ENCODE measurements around the gene PRMT5. TPM values are rescaled to one million over a fixed set of nuclear protein-coding genes. Genes with fewer than 3 reads are reported as not detected.

The PRMT5 gene
- total RNA-seq, 2 experiments from 2014 or later, result 107 to 116 TPM

- Mint-ChIP-seq H3K27ac (no peak within 1 kb of the TSS), H3K27me3 (peaks cover 1% of the 10 kb centered on the region), H3K36me3 (ENCODE audit: low read depth) (peaks cover 1% of the 10 kb centered on the region), H3K9me3 (no peaks in the 10 kb centered on the region), H3K4me3 (no peak within 1 kb of the TSS), H3K4me1 (ENCODE audit: low read depth) (peaks cover 31% of the 10 kb centered on the region)
- ATAC-seq (no peak), DNase-seq (no peak)
- TF ChIP-seq CTCF (IDR thresholded peaks at IDR 0.05), result no peak
- POLR2A ChIA-PET, result interaction anchor here (1.1 to 2.2 kb wide), 3 partner anchors 11 to 49 kb away, joined by 3 to 15 read pairs (median 3); partner anchors contain the start of gene LRP10
- intact Hi-C loops (cut with micrococcal nuclease), result no loop called here
- CTCF ChIA-PET, result interaction anchor here (0.7 to 14.8 kb wide), 15 partner anchors 11 to 749 kb away, joined by 3 to 187 read pairs (median 4); partner anchors contain the start of gene LRP10
Measured at GRCh38 chr14:22883173-22883976, 45.8 kb downstream of the PRMT5 start, which contains the start of gene REM2. TSS of gene REM2 (plus strand) at chr14:22883222. CDS start at chr14:22883288, 66 bp downstream.

- H3K27me3 Mint-ChIP-seq, result peaks cover 1% of the 10 kb centered on the region
- peaks cover 24% of the 10 kb centered on the region for H3K4me1 Mint-ChIP-seq (ENCODE audit: low read depth)
- H3K4me3 Mint-ChIP-seq, result no peak overlapping the region
- peaks cover 1% of the 10 kb centered on the region for H3K36me3 Mint-ChIP-seq (ENCODE audit: low read depth)
- ChIA-PET CTCF (interaction anchor here (0.7 to 14.8 kb wide), 14 partner anchors 10 to 750 kb away, joined by 3 to 187 read pairs (median 4); partner anchors contain the start of genes LRP10 and PRMT5), POLR2A (interaction anchor here (0.9 to 2.2 kb wide), 6 partner anchors 8 to 50 kb away, joined by 3 to 15 read pairs (median 3); partner anchors contain the start of genes LRP10 and RBM23)
- intact Hi-C loops (cut with micrococcal nuclease), result no loop called here
- no peak overlapping the region for H3K27ac Mint-ChIP-seq
- H3K9me3 Mint-ChIP-seq, result no peaks in the 10 kb centered on the region
- TF ChIP-seq CTCF (IDR thresholded peaks at IDR 0.05), result no peak
- ATAC-seq (peak; percentile 13), DNase-seq (peak; percentile 51)
Measured at GRCh38 chr14:22882529-22883172, 46.5 kb downstream of the PRMT5 start.

- no peak for TF ChIP-seq CTCF (IDR thresholded peaks at IDR 0.05)
- intact Hi-C loops (cut with micrococcal nuclease), result no loop called here
- H3K9me3 Mint-ChIP-seq, result no peaks in the 10 kb centered on the region
- H3K27ac Mint-ChIP-seq, result no peak overlapping the region
- ChIA-PET POLR2A (interaction anchor here (0.9 to 1.4 kb wide), 5 partner anchors 9 to 50 kb away, joined by 3 to 7 read pairs (median 3); partner anchors contain the start of gene RBM23), CTCF (interaction anchor here (1.1 to 14.8 kb wide), 9 partner anchors 10 to 312 kb away, joined by 3 to 187 read pairs (median 5); partner anchors contain the start of genes LRP10 and PRMT5)
- no peak overlapping the region for H3K4me3 Mint-ChIP-seq
- H3K4me1 Mint-ChIP-seq (ENCODE audit: low read depth), result peaks cover 18% of the 10 kb centered on the region
- DNase-seq, result no peak
- peaks cover 1% of the 10 kb centered on the region for H3K27me3 Mint-ChIP-seq
- ATAC-seq, result no peak
- no peaks in the 10 kb centered on the region for H3K36me3 Mint-ChIP-seq (ENCODE audit: low read depth)
Measured at GRCh38 chr14:22882064-22882463, 47.1 kb downstream of the PRMT5 start.

- no peaks in the 10 kb centered on the region for H3K9me3 Mint-ChIP-seq
- TF ChIP-seq CTCF (IDR thresholded peaks at IDR 0.05), result no peak
- H3K27me3 Mint-ChIP-seq, result peaks cover 1% of the 10 kb centered on the region
- H3K4me1 Mint-ChIP-seq (ENCODE audit: low read depth), result peaks cover 14% of the 10 kb centered on the region
- no peak for DNase-seq
- CTCF ChIA-PET, result interaction anchor here (0.9 to 14.8 kb wide), 5 partner anchors 8 to 94 kb away, joined by 3 to 119 read pairs (median 4); no protein-coding TSS in a partner anchor
- H3K36me3 Mint-ChIP-seq (ENCODE audit: low read depth), result peaks cover 10% of the 10 kb centered on the region
- intact Hi-C loops (cut with micrococcal nuclease), result no loop called here
- no peak overlapping the region for H3K4me3 Mint-ChIP-seq
- POLR2A ChIA-PET, result interaction anchor here (1.0 to 1.1 kb wide), 2 partner anchors 8 to 11 kb away, joined by 3 to 4 read pairs; no protein-coding TSS in a partner anchor
- no peak for ATAC-seq
- H3K27ac Mint-ChIP-seq, result no peak overlapping the region
Measured at GRCh38 chr14:22878271-22879246, 50.6 kb downstream of the PRMT5 start.

Data from activated CD8-positive, alpha-beta T cell treated with anti-CD3 and anti-CD28 coated beads for 36 hours (primary cell).